Stimulated activated CD8-positive, alpha-beta memory T cell treated with anti-CD3 and anti-CD28 coated beads, Interleukin-12 subunit alpha, Interleukin-12 subunit beta, amount 100 ng/mL, for 24 hours (primary cell): ENCODE data around the gene SEC14L1.

Experiments used
- DNase-seq: peaks from one replicate; pipeline ENCODE4 v3.0.0-alpha.2; 2020; ENCODE audit errors: extremely low read depth

SEC14L1 gene

GRCh38 chr17:77264617-77265230, 124.0 kb downstream of the SEC14L1 start:
- no peak for DNase-seq

GRCh38 chr17:77266213-77266612, 125.4 kb downstream of the SEC14L1 start:
- DNase-seq: no peak
